Body of pancreas (tissue), 4 donors: ENCODE data around the gene TESMIN.

Experiments used
- POLR2A ChIP-seq, 3 donors: fragments of 450-650 bp; IDR thresholded peaks; one replicate each; pipeline ENCODE4 v1.6.1; 2016; ENCODE audit warnings: antibody characterized with exemption in 3 of 3, mild to moderate bottlenecking in 2 of 3
- TF ChIP-seq, protein P1 (sequence below), 7 experiments: fragments of 450-650 bp in 4 of 7; fragments of 200-600 bp in 3 of 7; sonication (generic) in 3 of 7; IDR thresholded peaks; one replicate each; pipeline ENCODE4 v1.5.1; 2016 to 2019; ENCODE audit warnings: antibody characterized with exemption in 7 of 7

DNA sequence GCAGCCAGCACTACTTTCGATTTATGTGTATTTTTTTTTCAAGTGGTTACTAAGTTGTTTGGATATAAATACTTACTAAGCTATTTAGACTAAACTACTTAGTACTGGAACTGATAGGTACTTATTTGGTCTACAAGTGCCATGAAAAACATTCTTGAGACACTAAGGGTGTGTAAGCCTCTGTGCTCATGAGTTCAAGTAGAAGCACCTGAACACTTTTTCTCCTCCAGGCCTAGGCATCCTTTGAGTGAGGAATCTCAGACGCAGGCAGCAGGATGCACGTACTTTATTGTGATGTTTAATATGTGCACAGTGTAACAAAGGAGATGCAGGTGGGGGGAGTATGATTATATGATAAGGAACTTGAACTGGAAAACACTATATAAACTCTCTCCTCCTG is 7.8 kb downstream of the TESMIN start:
- TF ChIP-seq, protein P1, sequence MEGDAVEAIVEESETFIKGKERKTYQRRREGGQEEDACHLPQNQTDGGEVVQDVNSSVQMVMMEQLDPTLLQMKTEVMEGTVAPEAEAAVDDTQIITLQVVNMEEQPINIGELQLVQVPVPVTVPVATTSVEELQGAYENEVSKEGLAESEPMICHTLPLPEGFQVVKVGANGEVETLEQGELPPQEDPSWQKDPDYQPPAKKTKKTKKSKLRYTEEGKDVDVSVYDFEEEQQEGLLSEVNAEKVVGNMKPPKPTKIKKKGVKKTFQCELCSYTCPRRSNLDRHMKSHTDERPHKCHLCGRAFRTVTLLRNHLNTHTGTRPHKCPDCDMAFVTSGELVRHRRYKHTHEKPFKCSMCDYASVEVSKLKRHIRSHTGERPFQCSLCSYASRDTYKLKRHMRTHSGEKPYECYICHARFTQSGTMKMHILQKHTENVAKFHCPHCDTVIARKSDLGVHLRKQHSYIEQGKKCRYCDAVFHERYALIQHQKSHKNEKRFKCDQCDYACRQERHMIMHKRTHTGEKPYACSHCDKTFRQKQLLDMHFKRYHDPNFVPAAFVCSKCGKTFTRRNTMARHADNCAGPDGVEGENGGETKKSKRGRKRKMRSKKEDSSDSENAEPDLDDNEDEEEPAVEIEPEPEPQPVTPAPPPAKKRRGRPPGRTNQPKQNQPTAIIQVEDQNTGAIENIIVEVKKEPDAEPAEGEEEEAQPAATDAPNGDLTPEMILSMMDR (IDR thresholded peaks at IDR 0.05): no peak
- TF ChIP-seq POLR2A (IDR thresholded peaks at IDR 0.05): no peak
